Kidney tubule cell (primary cell): Measurements from ENCODE around the gene CACNA1C.

ENCODE experiments used
- DNase-seq: peaks from one replicate; pipeline ENCODE4 v3.0.0-alpha.2; 2018; ENCODE audit warnings: low spot score

Gene CACNA1C

GRCh38 chr12:2553388-2554126 is 500.8 kb downstream of the CACNA1C start:
- DNase-seq, result no peak

GRCh38 chr12:2555487-2556082 is 502.8 kb downstream of the CACNA1C start:
- no peak for DNase-seq

- DNase-seq, result no peak
These were observed 504.8 kb downstream of the CACNA1C start for GRCh38 chr12:2557597-2557996.

- peak; percentile 30 for DNase-seq
These were observed 507.1 kb downstream of the CACNA1C start for GRCh38 chr12:2559931-2560330.

GRCh38 chr12:2560356-2560755 is 507.6 kb downstream of the CACNA1C start:
- no peak for DNase-seq

GRCh38 chr12:2561367-2561766 is 508.6 kb downstream of the CACNA1C start:
- DNase-seq, result peak; percentile 13

GRCh38 chr12:2562400-2562799 is 509.6 kb downstream of the CACNA1C start:
- DNase-seq, result no peak

GRCh38 chr12:2563709-2564108 is 510.9 kb downstream of the CACNA1C start:
- no peak for DNase-seq

- no peak for DNase-seq
These were observed 513.4 kb downstream of the CACNA1C start for GRCh38 chr12:2566161-2566560.

GRCh38 chr12:2567711-2568110 is 514.9 kb downstream of the CACNA1C start:
- no peak for DNase-seq

GRCh38 chr12:2570562-2570961 is 517.8 kb downstream of the CACNA1C start:
- no peak for DNase-seq

GRCh38 chr12:2574355-2574935 is 521.7 kb downstream of the CACNA1C start:
- DNase-seq, result no peak

GRCh38 chr12:2575245-2575644 is 522.5 kb downstream of the CACNA1C start:
- DNase-seq, result no peak

GRCh38 chr12:2578211-2578610 is 525.4 kb downstream of the CACNA1C start:
- DNase-seq, result no peak

GRCh38 chr12:2578772-2579171 is 526.0 kb downstream of the CACNA1C start:
- no peak for DNase-seq

GRCh38 chr12:2580821-2581220 is 528.0 kb downstream of the CACNA1C start:
- no peak for DNase-seq

- DNase-seq, result no peak
These were observed 528.7 kb downstream of the CACNA1C start for GRCh38 chr12:2581293-2582045.

- no peak for DNase-seq
These were observed 529.8 kb downstream of the CACNA1C start for GRCh38 chr12:2582631-2583030.

- peak; percentile 55 for DNase-seq
These were observed 530.3 kb downstream of the CACNA1C start for GRCh38 chr12:2583091-2583497.

GRCh38 chr12:2583642-2584401 is 531.0 kb downstream of the CACNA1C start:
- no peak for DNase-seq

- no peak for DNase-seq
These were observed 533.6 kb downstream of the CACNA1C start for GRCh38 chr12:2586156-2587038.
